Keratinocyte (primary cell): ENCODE data around the gene NAA15. TPM values are rescaled to one million over a fixed set of nuclear protein-coding genes. Genes with fewer than 3 reads are reported as not detected.
"Not testable (repeated sequence)": the region's sequence is repeated elsewhere in the genome, so short reads cannot be mapped to it uniquely, and the experiment has no call there.

ENCODE experiments used
- DNase-seq: peaks from one replicate; pipeline ENCODE4 v3.0.0-alpha.2; 2011; ENCODE audit warnings: low read depth, missing footprints, low spot score
- FAIRE-seq: peaks from 2 replicates; lab custom pipeline; 2011; peaks lifted over from hg19 to GRCh38; lab: Jason Lieb, UNC
- H2AFZ ChIP-seq: 2 replicates; pipeline ENCODE4 v1.6.0; 2012; ENCODE audit warnings: low read length, control low read depth, inconsistent platforms; ENCODE audit not compliant: control insufficient read depth
- H3K27ac ChIP-seq: 2 replicates; pipeline ENCODE4 v1.5.1; 2011; ENCODE audit warnings: low read length; ENCODE audit not compliant: control insufficient read depth, insufficient read depth
- H3K27me3 ChIP-seq: 3 replicates; pipeline ENCODE4 v1.6.0; 2011; ENCODE audit warnings: low read length; ENCODE audit not compliant: control insufficient read depth, insufficient read depth; ENCODE audit errors: extremely low read depth
- H3K36me3 ChIP-seq, 2 experiments: 2 replicates in 1 of 2; 3 replicates in 1 of 2; pipeline ENCODE4 v1.5.1; 2011; ENCODE audit warnings: low read length in 2 of 2, mild to moderate bottlenecking in 1 of 2; ENCODE audit not compliant: control insufficient read depth in 2 of 2, insufficient read depth in 2 of 2; ENCODE audit errors: extremely low read depth in 1 of 2
- H3K4me1 ChIP-seq: 3 replicates; pipeline ENCODE4 v1.5.1; 2011; ENCODE audit warnings: low read length; ENCODE audit not compliant: control insufficient read depth, insufficient read depth; ENCODE audit errors: extremely low read depth
- H3K4me2 ChIP-seq: 3 replicates; pipeline ENCODE4 v1.6.0; 2011; ENCODE audit warnings: low read depth, low read length; ENCODE audit not compliant: control insufficient read depth, insufficient read depth; ENCODE audit errors: extremely low read depth
- H3K4me3 ChIP-seq, 3 experiments: fragments of 200-600 bp in 1 of 3; sonication (generic) in 1 of 3; 2 replicates in 2 of 3; 3 replicates in 1 of 3; pipeline ENCODE4 v1.5.1; 2011 to 2016; ENCODE audit warnings: low read length in 3 of 3, mild to moderate bottlenecking in 3 of 3, control low read depth in 2 of 3, inconsistent platforms in 1 of 3, low read depth in 1 of 3, mixed read lengths in 1 of 3, mixed run types in 1 of 3, moderate library complexity in 1 of 3; ENCODE audit not compliant: control insufficient read depth in 2 of 3, insufficient read depth in 2 of 3; ENCODE audit errors: extremely low read depth in 1 of 3
- H3K79me2 ChIP-seq: 2 replicates; pipeline ENCODE4 v1.6.0; 2012; ENCODE audit warnings: low read length; ENCODE audit not compliant: control insufficient read depth, insufficient read depth
- H3K9ac ChIP-seq: 3 replicates; pipeline ENCODE4 v1.6.0; 2011; ENCODE audit warnings: low read length; ENCODE audit not compliant: control insufficient read depth, insufficient read depth; ENCODE audit errors: extremely low read depth
- H3K9me1 ChIP-seq: 3 replicates; pipeline ENCODE4 v1.6.0; 2011; ENCODE audit warnings: low read length; ENCODE audit not compliant: control insufficient read depth, insufficient read depth; ENCODE audit errors: extremely low read depth
- H3K9me3 ChIP-seq: 2 replicates; pipeline ENCODE4 v1.5.1; 2012; ENCODE audit warnings: low read depth, low read length; ENCODE audit not compliant: control insufficient read depth
- H4K20me1 ChIP-seq: 3 replicates; pipeline ENCODE4 v1.6.0; 2011; ENCODE audit warnings: low read length; ENCODE audit not compliant: control insufficient read depth, insufficient read depth; ENCODE audit errors: extremely low read depth
- CTCF ChIP-seq, 3 experiments: IDR thresholded peaks in 1 of 3; conservative IDR thresholded peaks in 1 of 3; optimal IDR thresholded peaks in 1 of 3; 2 replicates in 2 of 3; 3 replicates in 1 of 3; pipeline versions ENCODE3 to v1.5.1; 2011; ENCODE audit warnings: low read length in 3 of 3, mild to moderate bottlenecking in 3 of 3, moderate library complexity in 2 of 3, control low read depth in 1 of 3, inconsistent platforms in 1 of 3; ENCODE audit not compliant: insufficient read depth in 2 of 3; ENCODE audit errors: extremely low read depth in 1 of 3
- EZH2 ChIP-seq: IDR thresholded peaks from one replicate; pipeline ENCODE4 v1.6.1; 2012; ENCODE audit warnings: inconsistent platforms, mild to moderate bottlenecking, low read length, moderate library complexity
- dilution Hi-C: fragments of 300-500 bp; cut with MboI; formaldehyde crosslinking; loops from one replicate; pipeline ENCODE4 v1.7.0; 2020; ENCODE audit warnings: low sequenced_read_pairs; ENCODE audit not compliant: extremely low pct_ligation_motif_present
- polyA plus RNA-seq, 5 experiments: library from polyadenylated mRNA; depleted of rRNA in 3 of 5; stranded (reverse) in 3 of 5; stranded (forward) in 1 of 5; unstranded in 1 of 5; fragments of >200 nt; gene quantifications; 1 replicate in 1 of 5; 2 replicates in 3 of 5; 3 replicates in 1 of 5; pipeline versions ENCODE4 v1.2.1 to v1.2.3, GENCODE V29; 2011 to 2012; ENCODE audit warnings: missing spikeins in 2 of 5, low read depth in 1 of 5, low replicate concordance in 1 of 5

NAA15 gene
- polyA plus RNA-seq, 1 donor (not counting 4 experiments of a cell fraction or from before 2014, with no cell fraction given) = 37.2 TPM

- Histone ChIP-seq H3K4me2 (no peak overlapping the region), H2AFZ (no peak overlapping the region), H3K27ac (no peak overlapping the region), H3K27me3 (no peaks in the 10 kb centered on the region), H3K79me2 (peaks cover under 1% of the 10 kb centered on the region), H3K9ac (no peak overlapping the region), H3K36me3 (no peaks in the 10 kb centered on the region), H3K9me1 (no peaks in the 10 kb centered on the region), H3K4me1 (peaks cover 11% of the 10 kb centered on the region), H3K4me3 (no peak overlapping the region), H3K9me3 (no peaks in the 10 kb centered on the region), H4K20me1 (no peaks in the 10 kb centered on the region)
- dilution Hi-C loops = no loop called here
- DNase-seq (no peak), FAIRE-seq (no peak)
- TF ChIP-seq EZH2 (no peak), CTCF (optimal IDR thresholded peaks at IDR 0.05 in 1 of 3, IDR thresholded peaks at IDR 0.05 in 1 of 3, conservative IDR thresholded peaks at IDR 0.05 in 1 of 3; ENCODE audit: extremely low read depth in 1 of 3, insufficient read depth in 2 of 3, low read length in 3 of 3) (no peak)
Measured at GRCh38 chr4:139443661-139444060, 142.4 kb downstream of the NAA15 start.

DNA sequence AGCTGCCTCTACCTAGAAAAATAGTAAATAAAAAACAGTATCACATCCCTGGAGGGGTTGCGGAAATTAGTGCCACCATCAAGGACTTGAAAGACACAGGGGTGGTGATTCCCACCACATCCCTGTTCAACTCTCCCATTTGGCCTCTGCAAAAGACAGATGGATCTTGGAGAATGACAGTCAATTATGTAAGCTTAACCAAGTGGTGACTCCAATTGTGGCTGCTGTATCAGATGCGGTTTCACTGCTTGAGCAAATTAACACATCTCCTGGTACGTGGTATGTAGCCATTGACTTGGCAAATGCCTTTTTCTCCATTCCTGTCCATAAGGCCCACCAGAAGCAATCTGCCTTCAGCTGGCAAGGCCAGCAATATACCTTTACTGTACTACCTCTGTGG, 143.6 kb downstream of the NAA15 start:
- H3K9ac ChIP-seq, H4K20me1 ChIP-seq, FAIRE-seq, H3K9me1 ChIP-seq, H2AFZ ChIP-seq, H3K9me3 ChIP-seq, H3K79me2 ChIP-seq, H3K4me3 ChIP-seq, H3K27ac ChIP-seq, H3K27me3 ChIP-seq, H3K4me2 ChIP-seq, H3K36me3 ChIP-seq, DNase-seq, dilution Hi-C loops: not testable (repeated sequence)
- peaks cover 11% of the 10 kb centered on the region for H3K4me1 ChIP-seq

DNA sequence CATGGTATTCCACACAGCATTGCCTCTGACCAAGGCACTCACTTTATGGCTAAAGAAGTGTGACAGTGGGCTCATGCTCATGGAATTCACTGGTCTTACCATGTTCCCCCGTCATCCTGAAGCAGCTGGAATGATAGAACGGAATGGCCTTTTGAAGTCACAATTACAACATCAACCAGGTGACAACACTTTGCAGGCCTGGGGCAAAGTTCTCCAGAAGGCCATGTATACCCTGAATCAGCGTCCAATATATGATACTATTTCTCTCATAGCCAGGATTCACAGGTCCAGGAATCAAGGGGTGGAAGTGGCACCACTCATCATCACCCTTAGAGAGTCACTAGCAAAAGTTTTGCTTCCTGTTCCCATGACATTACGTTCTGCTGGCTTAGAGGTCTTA, 145.8 kb downstream of the NAA15 start:
- DNase-seq, H3K4me1 ChIP-seq, H3K27ac ChIP-seq, H4K20me1 ChIP-seq, H3K4me3 ChIP-seq, H3K27me3 ChIP-seq, H3K4me2 ChIP-seq, H3K36me3 ChIP-seq, H3K9ac ChIP-seq, H3K9me1 ChIP-seq, H3K9me3 ChIP-seq, H2AFZ ChIP-seq, dilution Hi-C loops, FAIRE-seq: not testable (repeated sequence)
- H3K79me2 ChIP-seq = peaks cover 11% of the 10 kb centered on the region
